Body of pancreas (tissue), 4 donors: ENCODE data around the gene OTOGL. TPM values are rescaled to one million over a fixed set of nuclear protein-coding genes. Genes with fewer than 3 reads are reported as not detected.

Experiments
- ATAC-seq: fragments of 150-250 bp; one replicate; pipeline ENCODE4 v1.9.1; 2016
- DNase-seq, 4 donors: peaks; one replicate each; pipeline ENCODE4 v3.0.0-alpha.2; 2019
- H3K27ac ChIP-seq, 4 donors: fragments of 200-600 bp; sonication (generic); 1 replicate in 3 of 4; 2 replicates in 1 of 4; pipeline versions ENCODE4 v1.5.1 to v1.6.1; 2016 to 2019; ENCODE audit warnings: mild to moderate bottlenecking in 1 of 4, mixed read lengths in 1 of 4, moderate library complexity in 1 of 4
- H3K27me3 ChIP-seq, 2 donors: fragments of 200-600 bp; sonication (generic); one replicate each; pipeline ENCODE4 v1.6.0; 2016; ENCODE audit warnings: mild to moderate bottlenecking in 1 of 2
- H3K36me3 ChIP-seq, 2 donors: fragments of 200-600 bp; sonication (generic); replicated peaks in 1 of 2; 2 replicates each; pipeline ENCODE4 v1.5.1; 2016; ENCODE audit warnings: low read depth in 2 of 2; ENCODE audit not compliant: insufficient read depth in 1 of 2
- H3K4me1 ChIP-seq: fragments of 200-600 bp; sonication (generic); one replicate; pipeline ENCODE4 v1.6.0; 2016
- H3K4me3 ChIP-seq, 2 donors: fragments of 200-600 bp; sonication (generic); 1 replicate in 1 of 2; 2 replicates in 1 of 2; pipeline ENCODE4 v1.5.1; 2016 to 2019
- H3K9me3 ChIP-seq, 3 donors: fragments of 200-600 bp; sonication (generic); 1 replicate in 2 of 3; 2 replicates in 1 of 3; pipeline ENCODE4 v1.5.1; 2016
- CTCF ChIP-seq, 7 experiments: fragments of 450-650 bp in 4 of 7; fragments of 200-600 bp in 3 of 7; sonication (generic) in 3 of 7; IDR thresholded peaks; one replicate each; pipeline ENCODE4 v1.5.1; 2016 to 2019; ENCODE audit warnings: antibody characterized with exemption in 7 of 7
- POLR2A ChIP-seq, 3 donors: fragments of 450-650 bp; IDR thresholded peaks; one replicate each; pipeline ENCODE4 v1.6.1; 2016; ENCODE audit warnings: antibody characterized with exemption in 3 of 3, mild to moderate bottlenecking in 2 of 3
- whole genome bisulfite sequencing, 2 donors: methylation state at CpG; one replicate each; pipeline ENCODE4 v1.1.5; 2017; 5-methylcytosine and 5-hydroxymethylcytosine counted together
- intact Hi-C: fragments of 100-400 bp; cut with DNase I; formaldehyde crosslinking; loops from one replicate; pipeline ENCODE4 v1.15.1; 2023
- total RNA-seq, 2 donors: library from RNA; depleted of rRNA; stranded (reverse); fragments of >200 nt; gene quantifications; one replicate each; pipeline ENCODE4 v1.1.0, GENCODE V29; 2016

Gene OTOGL
- total RNA-seq, 2 donors from 2014 or later: 0.26 to 0.33 TPM

- Histone ChIP-seq H3K9me3 (no peaks in the 10 kb centered on the region), H3K4me1 (no peaks in the 10 kb centered on the region), H3K4me3 (no peak overlapping the region), H3K36me3 (no peaks in the 10 kb centered on the region), H3K27ac (no peak overlapping the region), H3K27me3 (no peaks in the 10 kb centered on the region)
- WGBS, 2 donors: 86 to 91% methylated on average over 1 of the region's 1 CpG
- intact Hi-C loops: no loop called here
- ATAC-seq (no peak), DNase-seq (no peak)
- TF ChIP-seq CTCF (IDR thresholded peaks at IDR 0.05) (no peak), POLR2A (IDR thresholded peaks at IDR 0.05) (no peak)
Observed at GRCh38 chr12:80100591-80100990, 1.3 kb downstream of the OTOGL start.

- Histone ChIP-seq H3K4me3 (no peak overlapping the region), H3K9me3 (no peaks in the 10 kb centered on the region), H3K36me3 (no peaks in the 10 kb centered on the region), H3K27ac (no peak overlapping the region), H3K4me1 (no peaks in the 10 kb centered on the region), H3K27me3 (no peaks in the 10 kb centered on the region)
- ATAC-seq (no peak), DNase-seq (no peak)
- 86 to 91% methylated on average over 2 of the region's 2 CpGs for WGBS, 2 donors
- intact Hi-C loops: no loop called here
- TF ChIP-seq POLR2A (IDR thresholded peaks at IDR 0.05) (no peak), CTCF (IDR thresholded peaks at IDR 0.05) (no peak)
Observed at GRCh38 chr12:80101126-80101525, 1.8 kb downstream of the OTOGL start.

GRCh38 chr12:80107221-80107620, 7.9 kb downstream of the OTOGL start:
- no peaks in the 10 kb centered on the region for H3K27me3 ChIP-seq
- no peaks in the 10 kb centered on the region for H3K4me1 ChIP-seq
- H3K27ac ChIP-seq: no peak overlapping the region
- H3K4me3 ChIP-seq: no peak overlapping the region
- intact Hi-C loops: no loop called here
- H3K36me3 ChIP-seq: no peaks in the 10 kb centered on the region
- H3K9me3 ChIP-seq: no peaks in the 10 kb centered on the region
- TF ChIP-seq CTCF (IDR thresholded peaks at IDR 0.05): no peak
- no peak for TF ChIP-seq POLR2A (IDR thresholded peaks at IDR 0.05)
- DNase-seq: no peak
- 85 to 90% methylated on average over 5 of the region's 5 CpGs for WGBS, 2 donors
- ATAC-seq: no peak

GRCh38 chr12:80116735-80117134, 17.4 kb downstream of the OTOGL start:
- no peaks in the 10 kb centered on the region for H3K9me3 ChIP-seq
- peaks cover 12% of the 10 kb centered on the region for H3K4me1 ChIP-seq
- no peaks in the 10 kb centered on the region for H3K36me3 ChIP-seq
- no peak for TF ChIP-seq CTCF (IDR thresholded peaks at IDR 0.05)
- TF ChIP-seq POLR2A (IDR thresholded peaks at IDR 0.05): no peak
- H3K27me3 ChIP-seq: no peaks in the 10 kb centered on the region
- no peak overlapping the region for H3K27ac ChIP-seq
- intact Hi-C loops: no loop called here
- no peak overlapping the region for H3K4me3 ChIP-seq
- DNase-seq (no peak), ATAC-seq (no peak)

- Histone ChIP-seq H3K27ac (no peak overlapping the region), H3K9me3 (no peaks in the 10 kb centered on the region), H3K4me1 (peaks cover 20% of the 10 kb centered on the region), H3K36me3 (no peaks in the 10 kb centered on the region), H3K4me3 (no peak overlapping the region), H3K27me3 (no peaks in the 10 kb centered on the region)
- 77 to 83% methylated on average over 2 of the region's 2 CpGs for WGBS, 2 donors
- ATAC-seq (no peak), DNase-seq (no peak)
- intact Hi-C loops: no loop called here
- TF ChIP-seq CTCF (IDR thresholded peaks at IDR 0.05) (no peak), POLR2A (IDR thresholded peaks at IDR 0.05) (no peak)
Observed at GRCh38 chr12:80118565-80119324, 19.4 kb downstream of the OTOGL start.
